Right ventricle myocardium inferior (tissue), 1 donor: ENCODE measurements around the gene DCP1B. TPM values are rescaled to one million over a fixed set of nuclear protein-coding genes. Genes with fewer than 3 reads are reported as not detected.
A peak's percentile ranks its signal among the peaks of the same experiment; 100 is the strongest.

ENCODE experiments used
- ATAC-seq: fragments of 200-7000 bp; cut with Tn5 transposase; one replicate; pipeline ENCODE4 v1.9.1; 2020; ENCODE audit warnings: mild to moderate bottlenecking, moderate library complexity
- DNase-seq: peaks from one replicate; pipeline ENCODE4 v3.0.0; 2021; ENCODE audit errors: missing footprints
- intact Hi-C: fragments of 100-400 bp; cut with DNase I; formaldehyde crosslinking; loops from one replicate; pipeline ENCODE4 v1.11.0; 2022
- total RNA-seq: library from RNA; stranded (reverse); fragmentation: NEBNext Ultra II Directional; extraction: Animal tissue kit (Norgen Biotek cat#: 25700); gene quantifications from one replicate; pipeline ENCODE4 v1.2.1, GENCODE V29; 2021
- donor health status: DM: no; HTN: yes; CAD: no; lungs with severe emphysema.

The DCP1B gene
- total RNA-seq, 1 donor from 2014 or later = 2.4 TPM

GRCh38 chr12:1916371-1917171, 87.7 kb downstream of the DCP1B start:
- DNase-seq (peak; percentile 86), ATAC-seq (peak; percentile 75)
- intact Hi-C loops = no loop called here

- DNase-seq (no peak), ATAC-seq (no peak)
- intact Hi-C loops = no loop called here
Observed at GRCh38 chr12:1915082-1915968, 88.9 kb downstream of the DCP1B start.

GRCh38 chr12:1914114-1914911, 89.9 kb downstream of the DCP1B start:
- ATAC-seq (no peak), DNase-seq (no peak)
- intact Hi-C loops = no loop called here

GRCh38 chr12:1913377-1914113, 90.7 kb downstream of the DCP1B start:
- no peak for DNase-seq
- intact Hi-C loops = no loop called here
- no peak for ATAC-seq

GRCh38 chr12:1912580-1913376, 91.5 kb downstream of the DCP1B start:
- no peak for ATAC-seq
- intact Hi-C loops = no loop called here
- no peak for DNase-seq

- ATAC-seq (no peak), DNase-seq (no peak)
- intact Hi-C loops = no loop called here
Observed at GRCh38 chr12:1911598-1912575, 92.4 kb downstream of the DCP1B start.

GRCh38 chr12:1910468-1910867, 93.8 kb downstream of the DCP1B start:
- no peak for ATAC-seq
- intact Hi-C loops = no loop called here
- DNase-seq = no peak

GRCh38 chr12:1908758-1909157, 95.5 kb downstream of the DCP1B start:
- ATAC-seq = no peak
- intact Hi-C loops = no loop called here

GRCh38 chr12:1907652-1908611, 96.3 kb downstream of the DCP1B start:
- intact Hi-C loops = no loop called here
- DNase-seq (peak; percentile 69), ATAC-seq (no peak)

More at GRCh38 chr12:1908758-1909157, 95.5 kb downstream of the DCP1B start:
- no peak for DNase-seq

- ATAC-seq = peak; percentile 60
- intact Hi-C loops = no loop called here
- no peak for DNase-seq
Observed at GRCh38 chr12:1906579-1906978, 97.7 kb downstream of the DCP1B start.

GRCh38 chr12:1904875-1905274, 99.4 kb downstream of the DCP1B start:
- intact Hi-C loops = no loop called here
- DNase-seq (no peak), ATAC-seq (no peak)

GRCh38 chr12:1896964-1897363, 107.3 kb downstream of the DCP1B start:
- ATAC-seq = no peak
- DNase-seq = no peak
- intact Hi-C loops = no loop called here
